Right atrium auricular region (tissue), 2 donors: Measurements from ENCODE around the gene NEK10. TPM values are rescaled to one million over a fixed set of nuclear protein-coding genes. Genes with fewer than 3 reads are reported as not detected.
A peak's percentile ranks its signal among the peaks of the same experiment; 100 is the strongest.

ENCODE experiments used
- DNase-seq: peaks from one replicate; pipeline ENCODE4 v3.0.0-alpha.2; 2019; ENCODE audit warnings: low spot score
- H3K27ac ChIP-seq, 2 donors: fragments of 200-600 bp; sonication (generic); 1 replicate in 1 of 2; 2 replicates in 1 of 2; pipeline ENCODE4 v1.5.1; 2016 to 2019
- H3K27me3 ChIP-seq, 2 donors: fragments of 200-600 bp; sonication (generic); one replicate each; pipeline versions ENCODE4 v1.5.1 to v1.6.0; 2017 to 2019
- H3K36me3 ChIP-seq: fragments of 200-600 bp; sonication (generic); one replicate; pipeline ENCODE4 v1.5.1; 2016
- H3K4me1 ChIP-seq, 2 donors: fragments of 200-600 bp; sonication (generic); one replicate each; pipeline versions ENCODE4 v1.5.1 to v1.6.0; 2017 to 2019
- H3K4me3 ChIP-seq, 2 donors: fragments of 200-600 bp; sonication (generic); 1 replicate in 1 of 2; 2 replicates in 1 of 2; pipeline ENCODE4 v1.5.1; 2017 to 2019; ENCODE audit warnings: mild to moderate bottlenecking in 1 of 2, moderate library complexity in 1 of 2
- H3K9me3 ChIP-seq, 2 donors: fragments of 200-600 bp; sonication (generic); one replicate each; pipeline ENCODE4 v1.5.1; 2019
- CTCF ChIP-seq, 2 donors: fragments of 200-600 bp; sonication (generic); IDR thresholded peaks; one replicate each; pipeline ENCODE4 v1.5.1; 2019; ENCODE audit warnings: antibody characterized with exemption in 2 of 2
- total RNA-seq, 2 donors: library from RNA; depleted of rRNA; stranded (reverse); fragments of >200 nt; gene quantifications; one replicate each; pipeline ENCODE4 v1.1.0, GENCODE V29; 2016

Gene NEK10
- total RNA-seq, 2 donors from 2014 or later: 10.3 to 18.3 TPM

DNA sequence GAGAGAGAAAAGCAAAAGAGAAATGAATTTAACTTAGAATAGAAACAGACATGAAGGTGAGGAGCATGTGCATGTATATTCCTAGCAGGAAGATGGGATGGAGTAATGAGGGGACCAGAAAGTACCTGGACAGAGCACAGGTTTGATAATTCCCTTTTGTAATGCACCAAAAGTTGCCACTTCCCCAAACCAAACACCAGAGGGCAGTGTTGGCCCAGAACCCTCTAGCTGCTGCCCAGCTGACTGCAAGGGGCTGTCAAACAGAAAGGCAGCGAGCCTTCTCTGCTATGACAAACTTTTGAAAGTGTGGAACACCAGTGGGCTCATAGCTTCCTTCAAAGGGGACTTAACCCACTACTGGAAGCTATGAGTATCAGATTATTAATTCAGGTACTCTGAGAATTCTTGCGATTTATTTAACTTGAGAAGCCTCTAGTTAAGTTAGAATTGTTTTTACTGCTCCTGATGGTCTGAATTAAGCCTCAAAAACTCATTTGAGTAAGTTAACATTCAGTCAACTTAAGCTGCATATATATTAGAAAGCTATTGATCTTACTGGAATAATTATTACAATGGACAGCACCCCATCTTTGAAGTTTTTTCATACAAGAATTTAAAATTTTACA lies 234.9 kb downstream of the NEK10 start:
- no peaks in the 10 kb centered on the region for H3K27me3 ChIP-seq
- peaks cover 0 to 11% of the 10 kb centered on the region in 2 donors for H3K4me1 ChIP-seq
- peak; percentile 64 for DNase-seq
- H3K4me3 ChIP-seq: no peak overlapping the region
- H3K36me3 ChIP-seq: no peaks in the 10 kb centered on the region
- peak; percentile 54 to 95 for TF ChIP-seq CTCF (IDR thresholded peaks at IDR 0.05)
- H3K27ac ChIP-seq: no peak overlapping the region
- H3K9me3 ChIP-seq: no peaks in the 10 kb centered on the region

DNA sequence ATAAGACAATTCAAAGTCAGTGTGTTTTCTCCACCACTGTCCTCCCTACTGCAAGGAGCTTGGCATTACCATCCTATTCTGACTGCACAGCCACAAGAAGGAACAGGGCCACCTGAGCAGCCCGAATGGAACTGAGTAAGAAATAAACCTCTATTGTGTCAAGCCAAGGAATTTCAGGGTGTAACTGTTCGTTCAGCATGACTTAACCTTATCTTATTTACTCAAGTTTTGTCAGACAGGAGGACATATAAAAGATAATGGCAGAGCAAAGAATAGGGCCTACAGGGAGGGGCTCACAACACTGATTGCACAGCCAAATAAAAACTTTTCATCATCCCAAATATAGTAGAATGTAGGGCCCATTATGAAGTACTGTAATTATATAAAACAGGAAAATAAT lies 236.1 kb downstream of the NEK10 start:
- Histone ChIP-seq H3K36me3 (no peaks in the 10 kb centered on the region), H3K27ac (no peak overlapping the region), H3K27me3 (no peaks in the 10 kb centered on the region), H3K4me3 (no peak overlapping the region), H3K4me1 (peaks cover 0 to 3% of the 10 kb centered on the region in 2 donors), H3K9me3 (no peaks in the 10 kb centered on the region)
- TF ChIP-seq CTCF (IDR thresholded peaks at IDR 0.05): no peak
- no peak for DNase-seq

GRCh38 chr3:27130796-27131195 lies 238.4 kb downstream of the NEK10 start:
- Histone ChIP-seq H3K9me3 (no peaks in the 10 kb centered on the region), H3K27me3 (no peaks in the 10 kb centered on the region), H3K4me3 (no peak overlapping the region), H3K27ac (no peak overlapping the region), H3K4me1 (peaks cover 0 to 3% of the 10 kb centered on the region in 2 donors), H3K36me3 (no peaks in the 10 kb centered on the region)
- no peak for TF ChIP-seq CTCF (IDR thresholded peaks at IDR 0.05)
- no peak for DNase-seq

DNA sequence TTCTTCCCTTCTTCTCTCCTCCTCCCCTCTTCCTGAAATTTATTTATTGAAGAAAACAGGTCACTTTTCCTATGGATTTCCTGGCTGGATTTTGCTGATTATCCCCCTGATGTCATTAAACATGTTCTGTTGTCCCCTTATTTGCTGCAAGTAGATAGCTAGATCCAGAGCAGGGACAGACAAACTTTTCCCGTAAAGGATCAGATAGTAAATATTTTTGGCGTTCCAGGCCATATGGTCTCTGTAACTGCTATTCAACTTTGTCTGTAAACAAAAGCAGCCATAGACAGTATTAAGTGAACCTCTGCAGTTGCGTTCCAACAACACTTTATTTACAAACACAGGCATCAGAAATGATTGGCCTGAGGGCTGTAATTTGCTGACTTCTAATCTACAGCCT lies 241.3 kb downstream of the NEK10 start:
- Histone ChIP-seq H3K36me3 (no peaks in the 10 kb centered on the region), H3K27me3 (no peaks in the 10 kb centered on the region), H3K4me1 (no peaks in the 10 kb centered on the region), H3K4me3 (no peak overlapping the region), H3K27ac (no peak overlapping the region), H3K9me3 (no peaks in the 10 kb centered on the region)
- no peak for TF ChIP-seq CTCF (IDR thresholded peaks at IDR 0.05)
- DNase-seq: no peak

DNA sequence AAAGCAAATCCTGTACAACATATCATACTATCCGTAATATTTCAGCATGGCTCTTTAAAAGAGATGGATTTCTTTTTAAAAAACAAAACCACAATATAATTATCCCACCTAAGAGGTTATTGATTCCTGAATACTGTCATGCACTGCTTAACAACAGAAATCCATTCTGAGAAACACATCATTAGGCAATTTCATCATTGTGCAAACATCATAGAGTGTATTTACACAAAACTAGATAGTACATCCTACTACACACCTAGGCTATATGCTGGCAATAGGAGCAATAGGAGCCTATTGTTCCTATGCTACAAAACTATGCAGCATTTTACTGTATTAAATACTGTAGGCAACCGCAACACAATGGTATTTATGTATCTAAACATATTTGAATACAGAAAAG lies 242.0 kb downstream of the NEK10 start:
- H3K27me3 ChIP-seq: no peaks in the 10 kb centered on the region
- no peak for DNase-seq

More for the DNA sequence above, 242.0 kb downstream of the NEK10 start:
- no peak for TF ChIP-seq CTCF (IDR thresholded peaks at IDR 0.05)
- Histone ChIP-seq H3K4me1 (no peaks in the 10 kb centered on the region), H3K4me3 (no peak overlapping the region), H3K36me3 (no peaks in the 10 kb centered on the region), H3K27ac (no peak overlapping the region), H3K9me3 (no peaks in the 10 kb centered on the region)
